Hepatocyte (in vitro differentiated cells): ENCODE measurements around the gene DENND1A. TPM values are rescaled to one million over a fixed set of nuclear protein-coding genes. Genes with fewer than 3 reads are reported as not detected.
A peak's percentile ranks its signal among the peaks of the same experiment; 100 is the strongest.

Source experiments
- DNase-seq: peaks from one replicate; pipeline ENCODE4 v3.0.0-alpha.2; 2016; ENCODE audit warnings: low spot score
- H2AFZ ChIP-seq: fragments of 200-600 bp; sonication (generic); 2 replicates; pipeline ENCODE4 v1.6.0; 2016; ENCODE audit warnings: antibody characterized with exemption, mild to moderate bottlenecking
- H3K27ac ChIP-seq: fragments of 200-600 bp; sonication (generic); 2 replicates; pipeline ENCODE4 v1.5.1; 2016; ENCODE audit warnings: mild to moderate bottlenecking
- H3K27me3 ChIP-seq: fragments of 200-600 bp; sonication (generic); 2 replicates; pipeline ENCODE4 v1.6.1; 2016
- H3K36me3 ChIP-seq: fragments of 200-600 bp; sonication (generic); replicated peaks from 2 replicates; pipeline ENCODE4 v1.5.1; 2016; ENCODE audit warnings: low read depth; ENCODE audit not compliant: insufficient read depth
- H3K4me1 ChIP-seq: fragments of 200-600 bp; sonication (generic); 2 replicates; pipeline ENCODE4 v1.5.1; 2016; ENCODE audit warnings: mild to moderate bottlenecking, moderate library complexity; ENCODE audit not compliant: insufficient read depth
- H3K4me2 ChIP-seq: fragments of 200-600 bp; sonication (generic); 2 replicates; pipeline ENCODE4 v1.6.0; 2016
- H3K4me3 ChIP-seq: fragments of 200-600 bp; sonication (generic); 2 replicates; pipeline ENCODE4 v1.5.1; 2016; ENCODE audit warnings: mild to moderate bottlenecking
- H3K79me2 ChIP-seq: fragments of 200-600 bp; sonication (generic); 2 replicates; pipeline ENCODE4 v1.6.0; 2017; ENCODE audit warnings: mild to moderate bottlenecking
- H3K9me2 ChIP-seq: fragments of 200-600 bp; sonication (generic); replicated peaks from 2 replicates; pipeline ENCODE4 v1.6.0; 2017; ENCODE audit warnings: mild to moderate bottlenecking; ENCODE audit not compliant: insufficient read depth
- H3K9me3 ChIP-seq: fragments of 200-600 bp; sonication (generic); 2 replicates; pipeline ENCODE4 v1.5.1; 2016; ENCODE audit warnings: low read depth, mild to moderate bottlenecking
- H4K20me1 ChIP-seq: fragments of 200-600 bp; sonication (generic); 2 replicates; pipeline ENCODE4 v1.6.0; 2016; ENCODE audit warnings: mild to moderate bottlenecking; ENCODE audit not compliant: insufficient read depth, poor library complexity, severe bottlenecking
- CTCF ChIP-seq: fragments of 200-600 bp; sonication (generic); IDR thresholded peaks from 2 replicates; pipeline ENCODE4 v1.5.1; 2016; ENCODE audit warnings: antibody characterized with exemption, mild to moderate bottlenecking; ENCODE audit not compliant: poor library complexity
- EZH2 ChIP-seq: fragments of 200-600 bp; sonication (generic); IDR thresholded peaks from 2 replicates; pipeline ENCODE4 v1.6.1; 2016; ENCODE audit warnings: antibody characterized with exemption, mild to moderate bottlenecking, borderline replicate concordance
- EZH2phosphoT487 ChIP-seq: fragments of 200-600 bp; sonication (generic); IDR thresholded peaks from one replicate; pipeline ENCODE4 v1.6.1; 2018; ENCODE audit warnings: antibody characterized with exemption, mild to moderate bottlenecking, low read depth, moderate library complexity; ENCODE audit not compliant: unreplicated experiment, severe bottlenecking
- WGBS: methylation state at CpG from one replicate; pipeline ENCODE4 v1.1.6; 2016; ENCODE audit warnings: low lambda C conversion rate; ENCODE audit errors: missing lambda C conversion rate; 5-methylcytosine and 5-hydroxymethylcytosine counted together
- polyA plus RNA-seq: library from polyadenylated mRNA; unstranded; fragments of >200 nt; fragmentation: Nextera tagmentation; extraction: Ambion mirVana; gene quantifications from 2 replicates; pipeline ENCODE4 v1.2.1, GENCODE V29; 2016
- total RNA-seq: library from RNA; depleted of rRNA; stranded (reverse); fragments of >200 nt; gene quantifications from 2 replicates; pipeline ENCODE4 v1.2.3, GENCODE V29; 2014

DENND1A gene
- total and polyA plus RNA-seq, 2 experiments from 2014 or later: 24.0 to 28.9 TPM

- no peaks in the 10 kb centered on the region for H4K20me1 ChIP-seq
- WGBS: 30% methylated on average over 6 of the region's 6 CpGs
- no peak overlapping the region for H2AFZ ChIP-seq
- TF ChIP-seq EZH2 (no peak), CTCF (no peak)
- no peaks in the 10 kb centered on the region for H3K36me3 ChIP-seq
- no peaks in the 10 kb centered on the region for H3K9me2 ChIP-seq
- H3K9me3 ChIP-seq: no peaks in the 10 kb centered on the region
- no peak for DNase-seq
- no peaks in the 10 kb centered on the region for H3K27me3 ChIP-seq
- H3K4me2 ChIP-seq: peak overlapping the region; percentile 88
- H3K27ac ChIP-seq: peak overlapping the region; percentile 93
- peaks cover 40% of the 10 kb centered on the region for H3K79me2 ChIP-seq
- peaks cover 34% of the 10 kb centered on the region for H3K4me1 ChIP-seq
- peak overlapping the region; percentile 51 for H3K4me3 ChIP-seq
Observed at GRCh38 chr9:123928533-123929176, 1.3 kb downstream of the DENND1A start.

GRCh38 chr9:123927625-123928532 is 2.0 kb downstream of the DENND1A start:
- Histone ChIP-seq H2AFZ (no peak overlapping the region), H3K79me2 (peaks cover 45% of the 10 kb centered on the region), H3K4me2 (peak overlapping the region; percentile 88), H3K9me3 (no peaks in the 10 kb centered on the region), H3K9me2 (no peaks in the 10 kb centered on the region), H3K36me3 (no peaks in the 10 kb centered on the region), H4K20me1 (no peaks in the 10 kb centered on the region), H3K27ac (peak overlapping the region; percentile 93), H3K27me3 (no peaks in the 10 kb centered on the region), H3K4me1 (peaks cover 41% of the 10 kb centered on the region), H3K4me3 (peak overlapping the region; percentile 51)
- DNase-seq: peak; percentile 44
- TF ChIP-seq EZH2phosphoT487 (no peak), EZH2 (no peak), CTCF (no peak)
- WGBS: 67% methylated on average over 5 of the region's 5 CpGs

- DNase-seq: no peak
- Histone ChIP-seq H3K79me2 (peaks cover 45% of the 10 kb centered on the region), H3K27me3 (no peaks in the 10 kb centered on the region), H3K4me3 (no peak overlapping the region), H3K36me3 (no peaks in the 10 kb centered on the region), H2AFZ (no peak overlapping the region), H3K4me2 (peak overlapping the region; percentile 88), H3K27ac (peak overlapping the region; percentile 93), H4K20me1 (no peaks in the 10 kb centered on the region), H3K9me2 (no peaks in the 10 kb centered on the region), H3K9me3 (no peaks in the 10 kb centered on the region), H3K4me1 (peaks cover 48% of the 10 kb centered on the region)
- TF ChIP-seq CTCF: no peak
- no peak for TF ChIP-seq EZH2phosphoT487
- TF ChIP-seq EZH2: no peak
- 79% methylated on average over 5 of the region's 5 CpGs for WGBS
Observed at GRCh38 chr9:123926941-123927340, 3.0 kb downstream of the DENND1A start.
